ENCODE results near the gene KLHL12.

Gene KLHL12

DNA sequence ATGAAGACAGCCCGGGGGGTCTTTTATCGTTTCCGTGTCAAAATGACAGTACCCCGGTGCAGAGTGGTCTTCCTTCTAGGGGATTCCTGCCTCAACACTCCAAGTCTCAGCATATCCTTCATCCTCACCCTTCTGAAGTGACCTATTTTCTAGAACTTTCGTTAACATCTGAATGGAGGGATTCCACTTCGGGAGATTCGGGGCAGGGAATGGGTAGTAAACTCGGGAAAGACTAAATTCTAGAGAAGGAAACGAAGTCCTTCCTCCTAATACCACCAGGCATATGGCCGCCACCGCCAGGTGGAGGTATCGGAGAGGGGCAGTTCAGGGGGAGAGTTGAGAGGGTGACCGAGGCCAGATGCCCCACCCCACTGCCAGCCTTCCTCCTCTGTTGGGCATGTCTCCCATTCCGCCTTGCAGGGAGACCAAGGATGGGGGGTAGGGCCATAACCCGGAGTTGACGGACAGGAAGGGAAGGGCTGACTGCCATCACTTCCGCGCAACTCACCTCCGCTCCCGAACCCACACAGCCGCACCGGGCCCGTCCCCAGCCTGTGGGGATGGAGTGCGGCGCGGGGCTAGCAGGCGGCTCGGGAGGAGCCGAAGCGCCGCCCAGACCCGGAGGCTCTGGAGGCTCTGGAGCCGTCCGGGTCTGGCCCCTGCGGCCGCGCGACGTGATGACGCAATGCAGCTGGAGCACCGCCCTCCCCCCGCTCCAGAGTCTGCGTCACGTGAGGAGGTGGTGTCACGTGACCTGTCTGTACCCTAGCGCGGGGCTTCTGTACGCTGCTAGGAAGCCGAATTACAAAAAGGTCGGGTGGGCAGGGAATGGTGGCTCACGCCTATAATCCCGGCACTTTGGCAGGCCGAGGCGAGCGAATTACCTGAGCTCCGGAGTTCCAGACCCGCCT is at the start of gene KLHL12:
Gene KLHL12, minus strand, starts transcription at position 654 of the 911 bp plus-strand sequence. CDS start 2,072 bp downstream, outside the sequence.
- peak; percentile 93 for FAIRE-seq
- DNase-seq (ENCODE audit: insufficient read length, low spot score): peak; percentile 97

GRCh38 chr1:202976633-202977032 is 49.6 kb upstream of the KLHL12 start:
- DNase-seq (ENCODE audit: insufficient read length, low spot score) (no peak), FAIRE-seq (no peak)

DNA sequence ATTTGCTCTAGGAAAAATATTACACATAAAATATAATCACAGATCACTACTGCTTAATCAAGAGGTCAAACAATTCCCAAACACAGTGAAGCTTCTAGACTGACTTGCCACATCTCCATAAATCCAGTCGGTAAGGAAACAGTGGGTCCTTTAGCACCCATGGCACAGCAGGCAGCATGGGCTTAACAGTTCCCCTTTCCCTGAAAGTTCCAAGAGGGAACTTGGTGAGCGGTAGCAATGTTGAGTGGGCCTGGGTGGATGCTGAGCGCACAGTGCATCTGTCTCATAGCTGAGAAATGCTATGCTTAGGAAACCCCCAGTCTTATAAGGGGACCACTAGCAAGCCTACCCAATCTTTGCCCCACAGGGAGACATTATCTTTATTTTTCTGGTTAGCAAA is 47.8 kb upstream of the KLHL12 start:
- DNase-seq (ENCODE audit: insufficient read length, low spot score): no peak
- FAIRE-seq: no peak

DNA sequence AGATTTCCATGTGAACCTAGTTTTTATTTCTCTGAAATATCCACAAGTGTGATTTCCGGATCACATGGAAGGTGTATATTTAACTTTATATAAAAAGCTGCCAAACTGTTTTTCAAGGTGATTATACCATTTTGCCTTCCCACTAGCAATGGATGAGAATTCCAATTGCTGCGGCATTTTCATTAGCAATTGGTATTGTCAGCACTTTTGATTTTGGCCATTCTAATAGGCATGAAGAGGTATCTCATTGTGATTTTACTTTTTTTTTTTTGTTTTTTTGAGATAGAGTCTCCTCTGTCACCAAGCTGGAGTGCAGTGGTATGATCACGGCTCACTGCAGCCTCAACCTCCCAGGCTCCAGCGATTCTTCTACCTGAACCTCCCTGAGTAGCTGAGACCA is 45.0 kb upstream of the KLHL12 start:
- DNase-seq (ENCODE audit: insufficient read length, low spot score) (no peak), FAIRE-seq (no peak)

- peak; percentile 78 for DNase-seq (ENCODE audit: insufficient read length, low spot score)
- no peak for FAIRE-seq
These were observed 41.9 kb upstream of the KLHL12 start for GRCh38 chr1:202968895-202969295.

- FAIRE-seq (no peak), DNase-seq (ENCODE audit: insufficient read length, low spot score) (no peak)
These were observed 41.3 kb upstream of the KLHL12 start for GRCh38 chr1:202968351-202968750.

GRCh38 chr1:202967684-202968281 is 40.7 kb upstream of the KLHL12 start:
- peak; percentile 17 for DNase-seq (ENCODE audit: insufficient read length, low spot score)
- no peak for FAIRE-seq

DNA sequence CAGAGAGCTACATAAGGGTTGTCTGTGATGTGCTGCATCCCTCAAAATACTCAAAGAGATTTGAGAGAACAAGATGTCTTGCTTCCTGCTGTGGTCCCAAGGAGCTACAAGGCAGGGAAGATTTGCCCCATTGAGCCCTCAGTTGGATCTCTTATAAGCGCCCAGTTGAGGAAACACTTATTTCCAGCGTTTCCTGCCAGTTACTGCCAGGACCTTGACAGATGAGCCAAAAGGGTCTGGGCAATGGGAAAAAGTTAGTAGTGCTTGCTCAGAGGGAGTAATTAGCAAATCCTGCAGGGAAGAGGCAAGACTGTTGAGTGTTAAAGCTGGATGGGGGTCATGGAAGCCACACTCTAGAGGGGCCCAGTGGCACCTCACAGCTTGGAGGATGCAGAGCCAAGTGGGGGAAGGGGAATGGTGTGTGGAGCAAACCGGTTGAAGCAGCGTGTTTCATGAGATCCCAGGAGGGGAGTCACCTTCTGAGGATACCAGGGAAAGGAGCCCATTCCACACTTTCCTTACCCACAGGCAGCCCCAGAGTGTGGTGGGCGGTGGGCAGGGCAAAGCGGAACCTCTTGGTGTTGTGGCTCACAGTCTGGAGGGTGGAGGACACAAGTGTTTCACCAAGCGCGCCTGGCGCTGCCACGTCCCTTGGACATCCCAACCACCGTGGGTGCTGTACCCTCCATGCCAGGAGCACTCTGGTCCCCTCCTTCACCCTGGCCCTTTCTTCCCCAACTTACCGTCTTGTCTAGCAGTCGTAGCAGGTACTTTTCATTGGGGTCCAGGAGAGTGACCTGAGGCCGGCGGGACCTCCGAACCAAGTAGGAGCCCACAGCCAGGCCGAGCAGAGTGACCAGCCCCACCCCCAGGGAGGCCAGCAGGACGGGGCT is 39.2 kb upstream of the KLHL12 start:
- FAIRE-seq (no peak), DNase-seq (ENCODE audit: insufficient read length, low spot score) (no peak)

GRCh38 chr1:202965422-202965821 is 38.4 kb upstream of the KLHL12 start:
- no peak for FAIRE-seq

GRCh38 chr1:202964791-202965410 is 37.9 kb upstream of the KLHL12 start:
- DNase-seq (ENCODE audit: insufficient read length, low spot score) (no peak), FAIRE-seq (no peak)

More at GRCh38 chr1:202965422-202965821, 38.4 kb upstream of the KLHL12 start:
- no peak for DNase-seq (ENCODE audit: insufficient read length, low spot score)

GRCh38 chr1:202961220-202961880 is 34.3 kb upstream of the KLHL12 start:
- FAIRE-seq (no peak), DNase-seq (ENCODE audit: insufficient read length, low spot score) (no peak)

- DNase-seq (ENCODE audit: insufficient read length, low spot score) (peak; percentile 65), FAIRE-seq (no peak)
These were observed 32.2 kb upstream of the KLHL12 start for GRCh38 chr1:202959276-202959620.

DNA sequence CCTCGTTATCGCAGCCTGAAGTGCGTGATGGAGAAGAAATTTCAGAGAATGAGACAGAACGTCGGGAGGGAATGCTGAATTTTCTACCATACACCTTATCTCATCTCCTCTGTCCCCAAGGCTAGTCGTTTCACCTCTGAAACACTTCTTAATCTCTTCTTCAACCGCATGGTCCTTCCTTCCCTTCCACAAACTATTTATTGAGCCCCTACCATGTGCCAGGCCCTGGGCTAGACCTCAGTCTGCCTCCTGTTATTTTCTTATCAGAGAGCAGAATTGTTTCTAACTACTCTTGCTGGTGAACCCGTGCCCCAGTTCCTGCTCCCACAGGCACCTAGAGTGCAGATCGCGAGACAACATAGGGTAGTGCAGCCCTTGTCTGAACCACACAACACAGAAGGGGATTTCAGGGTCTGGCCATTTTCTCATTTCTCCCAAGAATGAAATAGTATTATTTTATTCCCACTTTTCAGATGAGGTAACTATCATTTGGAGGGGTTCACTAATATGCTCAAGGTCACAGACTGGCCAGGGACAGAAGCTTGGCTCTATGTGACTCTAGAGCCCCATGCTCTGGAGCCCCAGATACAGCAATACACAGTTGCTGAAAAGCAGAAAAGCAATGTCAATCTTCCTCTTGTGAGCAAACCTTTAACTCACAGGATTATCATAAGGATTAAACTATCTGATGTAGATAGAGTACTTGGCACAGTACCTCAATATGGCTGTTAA is 31.7 kb upstream of the KLHL12 start:
- DNase-seq (ENCODE audit: insufficient read length, low spot score) (no peak), FAIRE-seq (no peak)

DNA sequence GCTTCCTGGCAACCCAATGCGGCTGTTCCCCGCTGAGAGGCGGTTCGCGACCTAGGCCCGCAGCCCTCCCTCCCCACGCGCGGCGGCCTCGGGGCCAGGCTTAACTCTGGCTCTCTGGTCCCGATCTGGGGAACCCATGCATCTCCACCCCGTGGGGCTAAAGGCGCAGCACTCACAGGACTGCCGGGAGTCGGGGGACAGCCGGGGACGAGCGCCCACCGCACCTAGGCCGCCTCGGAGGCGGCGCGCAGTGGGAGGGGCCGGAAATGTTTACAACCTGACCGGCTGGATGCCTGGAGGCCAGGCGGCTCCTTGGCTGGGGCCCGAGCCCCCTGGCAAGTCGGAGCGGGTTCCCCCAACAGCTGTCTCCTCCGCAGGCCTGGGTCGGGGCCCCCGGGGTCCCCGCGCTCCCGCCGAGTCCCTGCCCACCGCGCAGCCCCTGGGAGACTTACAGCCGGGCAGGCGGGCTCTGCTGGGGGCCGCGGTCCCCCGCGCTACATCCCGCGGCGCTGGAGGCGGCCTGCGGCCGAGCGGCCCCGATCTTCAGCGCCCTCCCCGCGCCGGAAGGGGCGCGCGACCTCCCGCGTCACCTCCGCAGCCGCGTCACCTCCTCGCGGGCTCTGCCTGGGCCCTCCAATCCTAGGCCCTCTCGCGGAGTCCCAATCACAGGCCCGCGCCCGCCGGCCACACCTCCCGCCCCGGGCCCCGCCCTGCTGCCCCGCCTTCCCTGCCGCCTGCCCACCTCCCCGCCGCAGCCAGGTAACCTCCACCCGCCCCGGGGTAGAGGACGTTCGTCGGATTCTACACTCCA is 30.9 kb upstream of the KLHL12 start, which contains the start of gene ADIPOR1:
Gene ADIPOR1, minus strand, starts transcription at position 580 of the 811 bp plus-strand sequence. CDS start 7,242 bp downstream, outside the sequence.
- no peak for FAIRE-seq
- peak; percentile 95 for DNase-seq (ENCODE audit: insufficient read length, low spot score)

GRCh38 chr1:202956969-202957368 is 29.9 kb upstream of the KLHL12 start:
- no peak for FAIRE-seq
- no peak for DNase-seq (ENCODE audit: insufficient read length, low spot score)

- FAIRE-seq (no peak), DNase-seq (ENCODE audit: insufficient read length, low spot score) (no peak)
These were observed 27.2 kb upstream of the KLHL12 start for GRCh38 chr1:202954057-202954745.

GRCh38 chr1:202953392-202953791 is 26.4 kb upstream of the KLHL12 start:
- FAIRE-seq (no peak), DNase-seq (ENCODE audit: insufficient read length, low spot score) (no peak)

DNA sequence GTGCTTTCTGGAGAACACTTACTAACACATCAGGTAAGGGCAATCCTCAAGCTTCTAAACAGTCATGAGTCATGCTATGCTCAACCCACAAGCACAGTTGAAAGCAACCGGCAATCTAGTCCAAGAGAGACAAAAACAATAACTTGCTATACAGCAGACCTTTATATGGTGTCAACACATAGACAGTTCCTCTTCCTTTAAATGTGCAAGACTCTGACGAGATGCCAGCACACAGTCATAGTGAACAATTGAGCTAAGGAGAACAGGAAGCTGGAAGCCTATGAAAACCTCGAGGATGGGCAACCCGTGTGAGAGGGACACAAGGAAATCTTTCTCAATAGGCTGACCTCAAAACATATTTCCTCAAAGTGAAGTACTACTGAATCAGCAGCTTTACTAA is 25.8 kb upstream of the KLHL12 start:
- FAIRE-seq (no peak), DNase-seq (ENCODE audit: insufficient read length, low spot score) (no peak)
